GM23248 (cell line): ENCODE data around the gene TPRG1. TPM values are rescaled to one million over a fixed set of nuclear protein-coding genes. Genes with fewer than 3 reads are reported as not detected.

Source experiments
- DNase-seq: peaks from one replicate; pipeline ENCODE4 v3.0.0-alpha.2; 2015
- H2AFZ ChIP-seq: fragments of 200-600 bp; sonication (generic); 2 replicates; pipeline ENCODE4 v1.6.1; 2016; ENCODE audit warnings: antibody characterized with exemption
- H3F3A ChIP-seq: fragments of 200-600 bp; sonication (generic); 2 replicates; pipeline ENCODE4 v1.6.1; 2016; ENCODE audit warnings: mild to moderate bottlenecking, antibody characterized with exemption, mixed run types; ENCODE audit not compliant: insufficient read depth
- H3K27ac ChIP-seq: fragments of 200-600 bp; sonication (generic); 2 replicates; pipeline ENCODE4 v1.5.1; 2016; ENCODE audit warnings: mild to moderate bottlenecking
- H3K27me3 ChIP-seq: fragments of 200-600 bp; sonication (generic); replicated peaks from 2 replicates; pipeline ENCODE4 v1.6.1; 2016; ENCODE audit warnings: mild to moderate bottlenecking; ENCODE audit not compliant: insufficient read depth
- H3K36me3 ChIP-seq: fragments of 200-600 bp; sonication (generic); 2 replicates; pipeline ENCODE4 v1.6.1; 2016; ENCODE audit warnings: low read depth, mild to moderate bottlenecking
- H3K4me1 ChIP-seq: fragments of 200-600 bp; sonication (generic); 2 replicates; pipeline ENCODE4 v1.6.1; 2016; ENCODE audit warnings: mild to moderate bottlenecking; ENCODE audit not compliant: insufficient read depth
- H3K4me2 ChIP-seq: fragments of 200-600 bp; sonication (generic); one replicate; pipeline ENCODE4 v1.6.1; 2016; ENCODE audit warnings: mild to moderate bottlenecking; ENCODE audit not compliant: unreplicated experiment
- H3K4me3 ChIP-seq: fragments of 200-600 bp; sonication (generic); 2 replicates; pipeline ENCODE4 v1.5.1; 2016; ENCODE audit warnings: mild to moderate bottlenecking
- H3K79me2 ChIP-seq: fragments of 200-600 bp; sonication (generic); 2 replicates; pipeline ENCODE4 v1.6.1; 2016; ENCODE audit warnings: mild to moderate bottlenecking; ENCODE audit not compliant: insufficient read depth
- H3K9ac ChIP-seq: fragments of 200-600 bp; sonication (generic); 2 replicates; pipeline ENCODE4 v1.6.1; 2016; ENCODE audit warnings: mild to moderate bottlenecking
- H3K9me2 ChIP-seq: fragments of 200-600 bp; sonication (generic); 2 replicates; pipeline ENCODE4 v1.6.1; 2016; ENCODE audit warnings: mixed run types, mild to moderate bottlenecking, moderate library complexity; ENCODE audit not compliant: insufficient read depth
- H3K9me3 ChIP-seq: fragments of 200-600 bp; sonication (generic); one replicate; pipeline ENCODE4 v1.6.1; 2017; ENCODE audit warnings: low read depth
- H4K20me1 ChIP-seq: fragments of 200-600 bp; sonication (generic); 2 replicates; pipeline ENCODE4 v1.6.0; 2016; ENCODE audit not compliant: insufficient read depth
- EZH2 ChIP-seq: fragments of 200-600 bp; sonication (generic); IDR thresholded peaks from 2 replicates; pipeline ENCODE4 v1.6.1; 2018; ENCODE audit warnings: antibody characterized with exemption, mild to moderate bottlenecking; ENCODE audit not compliant: insufficient read depth, poor library complexity, severe bottlenecking
- EZH2phosphoT487 ChIP-seq: fragments of 200-600 bp; sonication (generic); IDR thresholded peaks from 2 replicates; pipeline ENCODE4 v1.6.1; 2018; ENCODE audit warnings: antibody characterized with exemption, moderate library complexity, mild to moderate bottlenecking, low read depth; ENCODE audit not compliant: insufficient read depth
- WGBS, 2 experiments: methylation state at CpG; one replicate each; pipeline ENCODE4 v1.1.6; 2015 to 2017; ENCODE audit warnings: low lambda C conversion rate in 2 of 2, low coverage in 1 of 2; ENCODE audit errors: missing lambda C conversion rate in 2 of 2; 5-methylcytosine and 5-hydroxymethylcytosine counted together
- in situ Hi-C: fragments of 300-500 bp; cut with MboI; formaldehyde crosslinking; loops from 2 replicates; pipeline ENCODE4 v1.15.0; 2020
- polyA plus RNA-seq: library from polyadenylated mRNA; unstranded; fragments of >200 nt; fragmentation: Nextera tagmentation; extraction: Ambion mirVana; gene quantifications from 2 replicates; pipeline ENCODE4 v1.2.1, GENCODE V29; 2016
- total RNA-seq: library from RNA; depleted of rRNA; stranded (reverse); fragments of >200 nt; shearing (Covaris generic); gene quantifications from 2 replicates; pipeline ENCODE4 v1.2.3, GENCODE V29; 2014

TPRG1 gene
- total and polyA plus RNA-seq, 2 experiments from 2014 or later = not detected

GRCh38 chr3:189355115-189355480, 183.3 kb downstream of the TPRG1 start:
- Histone ChIP-seq H3K9me3 (no peaks in the 10 kb centered on the region), H3K4me2 (peak overlapping the region; percentile 43), H3K27me3 (no peaks in the 10 kb centered on the region), H3K9ac (peak overlapping the region; percentile 48), H3K9me2 (no peaks in the 10 kb centered on the region), H3F3A (0 out of 2 replicates have a peak, but pooled peaks cover 5% of the 10 kb centered on the region), H3K4me1 (peaks cover 17% of the 10 kb centered on the region), H3K4me3 (no peak overlapping the region), H3K36me3 (no peaks in the 10 kb centered on the region), H4K20me1 (no peaks in the 10 kb centered on the region), H3K79me2 (no peaks in the 10 kb centered on the region), H3K27ac (peak overlapping the region; percentile 60), H2AFZ (peak overlapping the region; percentile 87)
- in situ Hi-C loops = no loop called here
- 35 to 55% methylated on average over 2 of the region's 2 CpGs for WGBS, 2 experiments
- TF ChIP-seq EZH2 = no peak
- peak; percentile 14 for DNase-seq

GRCh38 chr3:189355481-189356201, 183.9 kb downstream of the TPRG1 start:
- H2AFZ ChIP-seq = peak overlapping the region; percentile 87
- no peaks in the 10 kb centered on the region for H3K9me3 ChIP-seq
- WGBS, 2 experiments = 19 to 23% methylated on average over 6 of the region's 6 CpGs
- H3K4me1 ChIP-seq = peaks cover 15% of the 10 kb centered on the region
- no peak for TF ChIP-seq EZH2
- TF ChIP-seq EZH2phosphoT487 = no peak
- peak overlapping the region; percentile 14 for H3K4me3 ChIP-seq
- peak overlapping the region; percentile 43 for H3K4me2 ChIP-seq
- no peaks in the 10 kb centered on the region for H3K36me3 ChIP-seq
- H3K9ac ChIP-seq = peak overlapping the region; percentile 48
- no peaks in the 10 kb centered on the region for H3K27me3 ChIP-seq
- H3K9me2 ChIP-seq = no peaks in the 10 kb centered on the region
- H3F3A ChIP-seq = 0 out of 2 replicates have a peak, but pooled peaks cover 5% of the 10 kb centered on the region
- H4K20me1 ChIP-seq = no peaks in the 10 kb centered on the region
- DNase-seq = peak; percentile 70
- in situ Hi-C loops = no loop called here
- H3K79me2 ChIP-seq = no peaks in the 10 kb centered on the region
- H3K27ac ChIP-seq = peak overlapping the region; percentile 60

- 89 to 91% methylated on average over 5 of the region's 5 CpGs for WGBS, 2 experiments
These were observed 188.5 kb downstream of the TPRG1 start for GRCh38 chr3:189360291-189360690.

GRCh38 chr3:189361103-189361835, 189.5 kb downstream of the TPRG1 start:
- no peak for DNase-seq
- no peak overlapping the region for H3K4me2 ChIP-seq
- no peaks in the 10 kb centered on the region for H3K27me3 ChIP-seq
- no peaks in the 10 kb centered on the region for H3F3A ChIP-seq
- H4K20me1 ChIP-seq = no peaks in the 10 kb centered on the region
- no peaks in the 10 kb centered on the region for H3K36me3 ChIP-seq
- no peak overlapping the region for H2AFZ ChIP-seq
- H3K4me3 ChIP-seq = no peak overlapping the region
- peaks cover 4% of the 10 kb centered on the region; the same call in 1 of the 2 replicates for H3K4me1 ChIP-seq
- 46 to 47% methylated on average over 2 of the region's 2 CpGs for WGBS, 2 experiments
- no peaks in the 10 kb centered on the region for H3K9me3 ChIP-seq
- no peak overlapping the region for H3K9ac ChIP-seq
- H3K27ac ChIP-seq = no peak overlapping the region
- no peak for TF ChIP-seq EZH2
- TF ChIP-seq EZH2phosphoT487 = no peak
- in situ Hi-C loops = no loop called here
- H3K79me2 ChIP-seq = no peaks in the 10 kb centered on the region
- no peaks in the 10 kb centered on the region for H3K9me2 ChIP-seq

More at GRCh38 chr3:189360291-189360690, 188.5 kb downstream of the TPRG1 start:
- H2AFZ ChIP-seq = no peak overlapping the region
- H3K79me2 ChIP-seq = no peaks in the 10 kb centered on the region
- H3K4me2 ChIP-seq = no peak overlapping the region
- no peak overlapping the region for H3K9ac ChIP-seq
- H3K27ac ChIP-seq = no peak overlapping the region
- no peak overlapping the region for H3K4me3 ChIP-seq
- 0 out of 2 replicates have a peak, but pooled peaks cover 5% of the 10 kb centered on the region for H3F3A ChIP-seq
- DNase-seq = no peak
- H4K20me1 ChIP-seq = no peaks in the 10 kb centered on the region
- in situ Hi-C loops = no loop called here
- H3K36me3 ChIP-seq = no peaks in the 10 kb centered on the region
- no peaks in the 10 kb centered on the region for H3K9me3 ChIP-seq
- peaks cover 10% of the 10 kb centered on the region for H3K4me1 ChIP-seq
- H3K9me2 ChIP-seq = no peaks in the 10 kb centered on the region
- no peak for TF ChIP-seq EZH2phosphoT487
- no peak for TF ChIP-seq EZH2
- H3K27me3 ChIP-seq = no peaks in the 10 kb centered on the region
